ENCODE results near the gene VAPA. TPM values are rescaled to one million over a fixed set of nuclear protein-coding genes. Genes with fewer than 3 reads are reported as not detected.

VAPA gene
- polyA plus RNA-seq, 3 donors = 106 to 393 (median 334) TPM

DNA sequence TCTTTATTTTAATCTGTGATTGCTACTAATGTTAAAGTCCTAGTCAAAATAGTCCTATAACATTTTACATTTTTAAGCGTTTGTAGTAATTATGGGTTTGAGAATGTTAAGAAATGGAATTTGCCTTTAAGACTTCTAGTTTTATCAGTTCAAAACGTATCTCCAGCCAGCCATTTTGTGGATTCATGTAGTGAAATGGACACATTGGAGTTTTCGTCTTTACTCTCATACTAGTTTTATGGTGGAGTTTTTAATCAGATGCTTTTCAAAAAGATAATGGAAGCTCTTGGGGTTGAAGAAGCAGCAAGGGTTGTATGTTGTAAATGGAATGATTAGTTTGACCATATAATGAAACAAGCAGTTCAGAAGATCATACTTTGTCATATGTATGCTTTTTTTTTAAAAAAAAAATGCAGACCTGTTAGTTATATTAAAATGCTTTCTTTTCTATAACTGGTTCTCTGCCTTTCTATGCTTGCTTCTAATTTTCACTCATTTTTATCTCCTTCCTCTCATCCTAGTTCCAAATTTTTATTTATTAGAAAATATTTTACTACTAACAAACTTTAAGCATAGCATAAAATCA is 16.6 kb downstream of the VAPA start:
- peaks cover 28% of the 10 kb centered on the region for H3K4me1 Mint-ChIP-seq
- H3K27ac Mint-ChIP-seq = no peak overlapping the region
- H3K36me3 Mint-ChIP-seq = peaks cover 16 to 33% of the 10 kb centered on the region in 2 donors
- Histone ChIP-seq H3K9ac (ENCODE audit: insufficient read depth, low read length, poor library complexity, severe bottlenecking) (no peak overlapping the region), H3K9me3 (replicated peaks in 1 of 2; ENCODE audit: control insufficient read depth in 1 of 2, insufficient read depth in 1 of 2, low read length in 2 of 2) (no peaks in the 10 kb centered on the region), H3K27me3 (ENCODE audit: control insufficient read depth in 2 of 2, insufficient read depth in 2 of 2, low read length in 2 of 2) (no peaks in the 10 kb centered on the region), H3K4me3 (replicated peaks in 1 of 3; ENCODE audit: low read depth in 2 of 3, low read length in 3 of 3) (no peak overlapping the region), H3K36me3 (replicated peaks in 1 of 2; ENCODE audit: control insufficient read depth in 1 of 2, insufficient read depth in 2 of 2, low read length in 2 of 2) (peaks cover 21 to 31% of the 10 kb centered on the region in 2 donors), H3K79me2 (ENCODE audit: insufficient read depth, low read length) (peaks cover 99% of the 10 kb centered on the region), H3K4me1 (ENCODE audit: control insufficient read depth in 1 of 2, insufficient read depth in 2 of 2, low read length in 2 of 2) (peaks cover 5 to 20% of the 10 kb centered on the region in 2 donors), H4K20me1 (ENCODE audit: insufficient read depth, low read length) (peaks cover 100% of the 10 kb centered on the region), H3K4me2 (replicated peaks; ENCODE audit: extremely low read depth, low read length, poor library complexity, severe bottlenecking) (no peak overlapping the region), H3K27ac (ENCODE audit: low read depth in 1 of 2, low read length in 2 of 2) (no peak overlapping the region), H2AFZ (ENCODE audit: insufficient read depth, low read depth, low read length, poor library complexity, severe bottlenecking) (no peak overlapping the region)
- H3K4me3 Mint-ChIP-seq = no peak overlapping the region
- peaks cover 0 to 2% (median 0%) of the 10 kb centered on the region in 3 donors for H3K27me3 Mint-ChIP-seq (ENCODE audit: low read depth in 3 of 3)
- WGBS (ENCODE audit: insufficient coverage) = no CpG with 5 or more reads among the region's 3 CpGs
- peaks cover 0 to 2% (median 0%) of the 10 kb centered on the region in 7 donors for H3K9me3 Mint-ChIP-seq
- no peak for DNase-seq
- intact Hi-C loops (cut with micrococcal nuclease) = no loop called here
- TF ChIP-seq, protein P1, sequence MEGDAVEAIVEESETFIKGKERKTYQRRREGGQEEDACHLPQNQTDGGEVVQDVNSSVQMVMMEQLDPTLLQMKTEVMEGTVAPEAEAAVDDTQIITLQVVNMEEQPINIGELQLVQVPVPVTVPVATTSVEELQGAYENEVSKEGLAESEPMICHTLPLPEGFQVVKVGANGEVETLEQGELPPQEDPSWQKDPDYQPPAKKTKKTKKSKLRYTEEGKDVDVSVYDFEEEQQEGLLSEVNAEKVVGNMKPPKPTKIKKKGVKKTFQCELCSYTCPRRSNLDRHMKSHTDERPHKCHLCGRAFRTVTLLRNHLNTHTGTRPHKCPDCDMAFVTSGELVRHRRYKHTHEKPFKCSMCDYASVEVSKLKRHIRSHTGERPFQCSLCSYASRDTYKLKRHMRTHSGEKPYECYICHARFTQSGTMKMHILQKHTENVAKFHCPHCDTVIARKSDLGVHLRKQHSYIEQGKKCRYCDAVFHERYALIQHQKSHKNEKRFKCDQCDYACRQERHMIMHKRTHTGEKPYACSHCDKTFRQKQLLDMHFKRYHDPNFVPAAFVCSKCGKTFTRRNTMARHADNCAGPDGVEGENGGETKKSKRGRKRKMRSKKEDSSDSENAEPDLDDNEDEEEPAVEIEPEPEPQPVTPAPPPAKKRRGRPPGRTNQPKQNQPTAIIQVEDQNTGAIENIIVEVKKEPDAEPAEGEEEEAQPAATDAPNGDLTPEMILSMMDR (IDR thresholded peaks at IDR 0.05) = no peak

DNA sequence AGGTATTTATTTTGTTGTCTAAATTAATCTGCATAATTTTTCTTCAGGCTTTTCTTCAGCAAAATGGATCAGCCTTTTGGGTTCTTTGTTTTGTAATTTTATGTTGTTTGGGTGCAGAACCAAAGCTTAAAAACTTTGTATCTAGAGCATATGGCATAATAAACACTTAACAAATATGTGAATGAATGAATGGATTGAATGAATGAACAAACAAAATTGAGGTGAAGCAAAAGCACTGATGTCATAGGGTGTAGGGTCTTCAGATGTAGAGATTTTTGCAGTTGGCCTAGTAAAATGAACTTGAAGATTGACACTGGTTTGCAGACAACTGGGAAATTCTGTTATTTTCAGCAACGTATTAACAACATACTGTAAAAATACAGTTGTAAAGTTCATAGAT is 17.3 kb downstream of the VAPA start:
- Mint-ChIP-seq H3K4me1 (peaks cover 28% of the 10 kb centered on the region), H3K27me3 (ENCODE audit: low read depth in 3 of 3) (peaks cover 0 to 2% (median 0%) of the 10 kb centered on the region in 3 donors), H3K27ac (peak overlapping the region in 1 of 7 donors; percentile 13), H3K36me3 (peaks cover 17 to 38% of the 10 kb centered on the region in 2 donors), H3K4me3 (no peak overlapping the region), H3K9me3 (peaks cover 0 to 2% (median 0%) of the 10 kb centered on the region in 7 donors)
- H3K27me3 ChIP-seq (ENCODE audit: control insufficient read depth in 2 of 2, insufficient read depth in 2 of 2, low read length in 2 of 2) = no peaks in the 10 kb centered on the region
- H4K20me1 ChIP-seq (ENCODE audit: insufficient read depth, low read length) = peaks cover 100% of the 10 kb centered on the region
- no peak for DNase-seq
- TF ChIP-seq, protein P1 (IDR thresholded peaks at IDR 0.05) = no peak
- peaks cover 99% of the 10 kb centered on the region for H3K79me2 ChIP-seq (ENCODE audit: insufficient read depth, low read length)
- peaks cover 5 to 20% of the 10 kb centered on the region in 2 donors for H3K4me1 ChIP-seq (ENCODE audit: control insufficient read depth in 1 of 2, insufficient read depth in 2 of 2, low read length in 2 of 2)
- peaks cover 26 to 38% of the 10 kb centered on the region in 2 donors for H3K36me3 ChIP-seq (replicated peaks in 1 of 2; ENCODE audit: control insufficient read depth in 1 of 2, insufficient read depth in 2 of 2, low read length in 2 of 2)
- no peak overlapping the region for H3K4me2 ChIP-seq (replicated peaks; ENCODE audit: extremely low read depth, low read length, poor library complexity, severe bottlenecking)
- H3K9ac ChIP-seq (ENCODE audit: insufficient read depth, low read length, poor library complexity, severe bottlenecking) = no peak overlapping the region
- no peaks in the 10 kb centered on the region for H3K9me3 ChIP-seq (replicated peaks in 1 of 2; ENCODE audit: control insufficient read depth in 1 of 2, insufficient read depth in 1 of 2, low read length in 2 of 2)
- H3K4me3 ChIP-seq (replicated peaks in 1 of 3; ENCODE audit: low read depth in 2 of 3, low read length in 3 of 3) = no peak overlapping the region
- WGBS (ENCODE audit: insufficient coverage) = no CpG with 5 or more reads among the region's 1 CpG
- peak overlapping the region in 1 of 2 donors; percentile 52 for H3K27ac ChIP-seq (ENCODE audit: low read depth in 1 of 2, low read length in 2 of 2)
- intact Hi-C loops (cut with micrococcal nuclease) = no loop called here
- no peak overlapping the region for H2AFZ ChIP-seq (ENCODE audit: insufficient read depth, low read depth, low read length, poor library complexity, severe bottlenecking)

All from CD14-positive monocyte (primary cell).